Neuronal stem cell (in vitro differentiated cells): ENCODE measurements around the gene NOC4L.

Source experiments
- DNase-seq: peaks from one replicate; pipeline ENCODE4 v3.0.0-alpha.2; 2013; ENCODE audit warnings: low spot score
- H2AFZ ChIP-seq: one replicate; pipeline ENCODE4 v1.6.1; 2013; ENCODE audit warnings: mild to moderate bottlenecking, low read length, inconsistent platforms
- H2AK5ac ChIP-seq: 2 replicates; pipeline ENCODE4 v1.6.1; 2013; ENCODE audit warnings: low read depth, mild to moderate bottlenecking, inconsistent platforms, low read length, moderate library complexity, mixed read lengths
- H2BK120ac ChIP-seq: 2 replicates; pipeline ENCODE4 v1.6.1; 2013; ENCODE audit warnings: low read depth, mild to moderate bottlenecking, inconsistent platforms, low read length, moderate library complexity, mixed read lengths
- H2BK12ac ChIP-seq: one replicate; pipeline ENCODE4 v1.6.1; 2013; ENCODE audit warnings: low read length, inconsistent platforms
- H2BK15ac ChIP-seq: 2 replicates; pipeline ENCODE4 v1.6.1; 2013; ENCODE audit warnings: mild to moderate bottlenecking, low read length, inconsistent platforms, mixed read lengths
- H2BK5ac ChIP-seq: one replicate; pipeline ENCODE4 v1.6.1; 2013; ENCODE audit warnings: inconsistent platforms, mild to moderate bottlenecking, low read length, moderate library complexity
- H3K14ac ChIP-seq: one replicate; pipeline ENCODE4 v1.6.1; 2013; ENCODE audit warnings: low read length, inconsistent platforms
- H3K18ac ChIP-seq: 2 replicates; pipeline ENCODE4 v1.6.1; 2013; ENCODE audit warnings: low read length, inconsistent platforms
- H3K23ac ChIP-seq: 2 replicates; pipeline ENCODE4 v1.6.1; 2013; ENCODE audit warnings: low read depth, mild to moderate bottlenecking, mixed read lengths, low read length, inconsistent platforms; ENCODE audit not compliant: poor library complexity
- H3K27ac ChIP-seq: replicated peaks from 3 replicates; pipeline ENCODE4 v1.5.1; 2013; ENCODE audit warnings: low read length, inconsistent platforms
- H3K27me3 ChIP-seq, 3 experiments: 2 replicates each; pipeline ENCODE4 v1.6.1; 2013; ENCODE audit warnings: low read length in 3 of 3, mild to moderate bottlenecking in 2 of 3, inconsistent platforms in 1 of 3, low read depth in 1 of 3, mixed read lengths in 1 of 3, moderate library complexity in 1 of 3; ENCODE audit not compliant: control insufficient read depth in 3 of 3, insufficient read depth in 3 of 3
- H3K36me3 ChIP-seq, 2 donors: replicated peaks in 1 of 2; 2 replicates each; pipeline ENCODE4 v1.6.1; 2013; ENCODE audit warnings: low read length in 2 of 2; ENCODE audit not compliant: control insufficient read depth in 2 of 2, insufficient read depth in 2 of 2
- H3K4ac ChIP-seq: 2 replicates; pipeline ENCODE4 v1.6.1; 2013; ENCODE audit warnings: inconsistent platforms, mild to moderate bottlenecking, low read length, moderate library complexity
- H3K4me1 ChIP-seq, 2 donors: 1 replicate in 1 of 2; 2 replicates in 1 of 2; pipeline ENCODE4 v1.6.1; 2013; ENCODE audit warnings: low read length in 2 of 2, low read depth in 1 of 2; ENCODE audit not compliant: control insufficient read depth in 2 of 2, insufficient read depth in 1 of 2
- H3K4me2 ChIP-seq: one replicate; pipeline ENCODE4 v1.6.1; 2013; ENCODE audit warnings: mild to moderate bottlenecking, low read length, inconsistent platforms; ENCODE audit not compliant: insufficient read depth, poor library complexity, severe bottlenecking
- H3K4me3 ChIP-seq, 2 donors: 2 replicates each; pipeline ENCODE4 v1.5.1; 2013; ENCODE audit warnings: low read length in 2 of 2, mild to moderate bottlenecking in 2 of 2, inconsistent platforms in 1 of 2, moderate library complexity in 1 of 2
- H3K79me1 ChIP-seq: one replicate; pipeline ENCODE4 v1.6.1; 2013; ENCODE audit warnings: low read depth, mild to moderate bottlenecking, inconsistent platforms, low read length, moderate library complexity
- H3K9ac ChIP-seq: one replicate; pipeline ENCODE4 v1.6.1; 2013; ENCODE audit warnings: mild to moderate bottlenecking, low read depth, low read length, inconsistent platforms; ENCODE audit not compliant: poor library complexity
- H3K9me3 ChIP-seq, 2 donors: replicated peaks in 1 of 2; 2 replicates each; pipeline versions ENCODE3 to v1.6.1; 2013; ENCODE audit warnings: low read length in 2 of 2, mild to moderate bottlenecking in 2 of 2, inconsistent platforms in 1 of 2, low read depth in 1 of 2, mixed read lengths in 1 of 2, moderate library complexity in 1 of 2; ENCODE audit not compliant: control insufficient read depth in 2 of 2, insufficient read depth in 1 of 2
- H4K8ac ChIP-seq: one replicate; pipeline ENCODE4 v1.6.1; 2013; ENCODE audit warnings: low read depth, mild to moderate bottlenecking, inconsistent platforms, low read length, moderate library complexity
- H4K91ac ChIP-seq: one replicate; pipeline ENCODE4 v1.6.1; 2013; ENCODE audit warnings: low read length, low read depth, mild to moderate bottlenecking, inconsistent platforms; ENCODE audit not compliant: poor library complexity
- WGBS, 2 donors: extraction: QIAGEN DNeasy Blood & Tissue Kit; methylation state at CpG; one replicate each; pipeline ENCODE4 v1.1.7; 2013; ENCODE audit warnings: missing lambda C conversion rate in 2 of 2, mixed read lengths in 1 of 2; ENCODE audit not compliant: insufficient read length in 2 of 2, insufficient replicate concordance in 1 of 2; ENCODE audit errors: extremely low coverage in 2 of 2; 5-methylcytosine and 5-hydroxymethylcytosine counted together

NOC4L gene

DNA sequence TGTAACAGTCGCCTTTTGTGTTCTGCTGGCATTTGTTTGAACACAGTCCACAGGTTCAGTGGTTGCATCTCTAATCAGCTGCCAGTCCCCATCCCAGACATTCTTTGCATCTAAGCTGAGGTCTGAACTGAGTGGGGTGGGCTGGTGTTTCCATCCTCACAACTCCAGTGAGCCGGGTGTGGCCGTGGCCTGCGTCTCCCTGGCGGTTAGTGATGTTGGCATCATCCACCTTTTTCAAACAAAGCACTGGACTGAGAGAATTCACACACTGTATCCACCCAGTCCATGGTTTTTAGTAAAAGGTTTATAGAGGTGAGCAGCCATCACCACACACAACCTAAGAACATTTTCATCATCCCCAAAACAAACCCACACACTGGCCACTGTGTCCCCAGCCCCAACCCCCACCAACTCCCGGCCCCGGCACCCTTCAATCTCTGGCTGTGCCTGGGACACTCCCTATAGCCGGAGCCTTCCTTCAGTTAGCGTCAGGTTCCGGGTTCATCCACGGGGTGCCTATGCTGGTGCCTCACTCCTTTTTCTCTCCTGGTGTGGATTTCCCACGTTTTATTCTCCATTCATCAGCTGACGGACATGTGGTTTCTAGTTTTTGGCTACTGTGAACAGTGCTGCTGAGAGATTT, 6.7 kb upstream of the NOC4L start:
- WGBS, 2 donors: no CpG with 5 or more reads among the region's 13 CpGs
- H3K4ac ChIP-seq: no peak overlapping the region
- H3K4me2 ChIP-seq: no peak overlapping the region
- no peak overlapping the region for H3K27ac ChIP-seq
- H2BK120ac ChIP-seq: no peak overlapping the region
- H3K79me1 ChIP-seq: peaks cover 6% of the 10 kb centered on the region
- no peak overlapping the region for H2BK12ac ChIP-seq
- H2BK15ac ChIP-seq: no peak overlapping the region
- H2AK5ac ChIP-seq: no peak overlapping the region
- H3K36me3 ChIP-seq: peaks cover 39 to 44% of the 10 kb centered on the region in 2 donors
- H3K9ac ChIP-seq: no peak overlapping the region
- H2AFZ ChIP-seq: no peak overlapping the region
- H4K91ac ChIP-seq: no peak overlapping the region
- H2BK5ac ChIP-seq: no peak overlapping the region
- no peaks in the 10 kb centered on the region for H3K27me3 ChIP-seq
- H3K4me1 ChIP-seq: peaks cover 0 to 1% of the 10 kb centered on the region in 2 donors
- H3K23ac ChIP-seq: no peak overlapping the region
- H3K4me3 ChIP-seq: no peak overlapping the region
- H3K14ac ChIP-seq: no peak overlapping the region
- H3K9me3 ChIP-seq: no peaks in the 10 kb centered on the region
- no peak overlapping the region for H4K8ac ChIP-seq
- DNase-seq: no peak
- H3K18ac ChIP-seq: no peak overlapping the region

GRCh38 chr12:132138941-132139871, 5.1 kb upstream of the NOC4L start:
- Histone ChIP-seq H3K27me3 (no peaks in the 10 kb centered on the region), H3K9me3 (no peaks in the 10 kb centered on the region), H2BK5ac (no peak overlapping the region), H2AK5ac (no peak overlapping the region), H3K4me1 (peaks cover 4 to 10% of the 10 kb centered on the region in 2 donors), H2BK15ac (no peak overlapping the region), H4K8ac (no peak overlapping the region), H3K9ac (no peak overlapping the region), H3K4me3 (peak overlapping the region in 1 of 2 donors; percentile 19), H4K91ac (no peak overlapping the region), H3K27ac (no peak overlapping the region), H3K79me1 (peaks cover 14% of the 10 kb centered on the region), H3K23ac (no peak overlapping the region), H3K14ac (no peak overlapping the region), H2BK120ac (no peak overlapping the region), H3K18ac (no peak overlapping the region), H2AFZ (no peak overlapping the region), H3K36me3 (peaks cover 39 to 47% of the 10 kb centered on the region in 2 donors), H3K4ac (no peak overlapping the region), H3K4me2 (no peak overlapping the region), H2BK12ac (no peak overlapping the region)
- no CpG with 5 or more reads among the region's 34 CpGs for WGBS, 2 donors
- DNase-seq: no peak

DNA sequence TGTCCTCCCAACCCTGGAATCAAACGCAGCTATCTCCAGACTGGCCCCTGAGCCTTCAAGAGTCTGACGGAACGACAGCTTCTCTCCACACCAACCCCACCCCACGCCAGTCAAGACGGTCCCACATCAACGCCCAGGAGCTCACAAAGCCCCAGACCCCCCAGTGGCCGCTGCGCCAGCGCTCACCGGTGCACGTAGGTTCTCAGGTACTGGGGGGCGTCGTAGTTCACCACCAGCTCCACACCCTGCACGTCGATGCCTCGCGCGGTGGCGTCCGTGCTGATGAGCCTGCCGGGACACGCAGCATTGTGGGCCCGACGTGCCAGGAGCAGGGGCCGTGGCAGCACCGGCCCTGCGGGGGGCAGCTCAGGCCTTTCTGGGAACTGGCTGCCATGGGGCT, 4.3 kb upstream of the NOC4L start:
- no peak overlapping the region for H2BK120ac ChIP-seq
- H3K9ac ChIP-seq: peak overlapping the region; percentile 15
- no peak overlapping the region for H2BK5ac ChIP-seq
- no peak overlapping the region for H4K91ac ChIP-seq
- peak overlapping the region; percentile 77 for H2BK12ac ChIP-seq
- H3K27ac ChIP-seq: no peak overlapping the region
- no peaks in the 10 kb centered on the region for H3K9me3 ChIP-seq
- H4K8ac ChIP-seq: no peak overlapping the region
- H3K27me3 ChIP-seq: no peaks in the 10 kb centered on the region
- no peak overlapping the region for H3K18ac ChIP-seq
- H3K4me1 ChIP-seq: peaks cover 5 to 11% of the 10 kb centered on the region in 2 donors
- no peak overlapping the region for H3K4ac ChIP-seq
- H2AK5ac ChIP-seq: no peak overlapping the region
- no peak overlapping the region for H2AFZ ChIP-seq
- H3K23ac ChIP-seq: no peak overlapping the region
- H3K4me2 ChIP-seq: no peak overlapping the region
- H3K4me3 ChIP-seq: no peak overlapping the region
- peaks cover 39 to 47% of the 10 kb centered on the region in 2 donors for H3K36me3 ChIP-seq
- no peak overlapping the region for H2BK15ac ChIP-seq
- no peak overlapping the region for H3K14ac ChIP-seq
- DNase-seq: no peak
- no CpG with 5 or more reads among the region's 27 CpGs for WGBS, 2 donors
- H3K79me1 ChIP-seq: peaks cover 19% of the 10 kb centered on the region

- peaks cover 39 to 50% of the 10 kb centered on the region in 2 donors for H3K36me3 ChIP-seq
- no peak overlapping the region for H4K91ac ChIP-seq
- no peak overlapping the region for H3K9ac ChIP-seq
- H3K4me3 ChIP-seq: no peak overlapping the region
- no peak overlapping the region for H3K4me2 ChIP-seq
- H2BK15ac ChIP-seq: no peak overlapping the region
- no peak overlapping the region for H3K14ac ChIP-seq
- H3K4ac ChIP-seq: no peak overlapping the region
- H3K27ac ChIP-seq: no peak overlapping the region
- no CpG with 5 or more reads among the region's 15 CpGs for WGBS, 2 donors
- H4K8ac ChIP-seq: no peak overlapping the region
- H3K4me1 ChIP-seq: peaks cover 9 to 16% of the 10 kb centered on the region in 2 donors
- peak overlapping the region; percentile 10 for H2BK5ac ChIP-seq
- H3K79me1 ChIP-seq: peaks cover 23% of the 10 kb centered on the region
- H3K27me3 ChIP-seq: no peaks in the 10 kb centered on the region
- no peak overlapping the region for H2BK12ac ChIP-seq
- no peaks in the 10 kb centered on the region for H3K9me3 ChIP-seq
- H2AK5ac ChIP-seq: no peak overlapping the region
- H2AFZ ChIP-seq: no peak overlapping the region
- no peak overlapping the region for H3K23ac ChIP-seq
- no peak overlapping the region for H3K18ac ChIP-seq
- no peak overlapping the region for H2BK120ac ChIP-seq
- DNase-seq: no peak
Observed at GRCh38 chr12:132140501-132140900, 3.8 kb upstream of the NOC4L start.
